Measurements from ENCODE around the gene PLK2. TPM values are rescaled to one million over a fixed set of nuclear protein-coding genes. Genes with fewer than 3 reads are reported as not detected.

Gene PLK2
- total RNA-seq, 2 donors from 2014 or later: 8.3 to 12.8 TPM

- no peaks in the 10 kb centered on the region for H3K9me3 Mint-ChIP-seq
- H3K4me1 Mint-ChIP-seq (ENCODE audit: low read depth): no peaks in the 10 kb centered on the region
- DNase-seq (no peak), ATAC-seq (replicated peaks in 1 of 2) (no peak)
- H3K4me3 Mint-ChIP-seq: no peak overlapping the region
- H3K36me3 Mint-ChIP-seq (ENCODE audit: insufficient read depth in 2 of 2): peaks cover 0 to 2% of the 10 kb centered on the region in 2 donors
- no peaks in the 10 kb centered on the region for H3K27me3 Mint-ChIP-seq (ENCODE audit: low read depth)
- H3K27ac Mint-ChIP-seq: no peak overlapping the region
Observed at GRCh38 chr5:58451732-58452565, 7.9 kb downstream of the PLK2 start.

DNA sequence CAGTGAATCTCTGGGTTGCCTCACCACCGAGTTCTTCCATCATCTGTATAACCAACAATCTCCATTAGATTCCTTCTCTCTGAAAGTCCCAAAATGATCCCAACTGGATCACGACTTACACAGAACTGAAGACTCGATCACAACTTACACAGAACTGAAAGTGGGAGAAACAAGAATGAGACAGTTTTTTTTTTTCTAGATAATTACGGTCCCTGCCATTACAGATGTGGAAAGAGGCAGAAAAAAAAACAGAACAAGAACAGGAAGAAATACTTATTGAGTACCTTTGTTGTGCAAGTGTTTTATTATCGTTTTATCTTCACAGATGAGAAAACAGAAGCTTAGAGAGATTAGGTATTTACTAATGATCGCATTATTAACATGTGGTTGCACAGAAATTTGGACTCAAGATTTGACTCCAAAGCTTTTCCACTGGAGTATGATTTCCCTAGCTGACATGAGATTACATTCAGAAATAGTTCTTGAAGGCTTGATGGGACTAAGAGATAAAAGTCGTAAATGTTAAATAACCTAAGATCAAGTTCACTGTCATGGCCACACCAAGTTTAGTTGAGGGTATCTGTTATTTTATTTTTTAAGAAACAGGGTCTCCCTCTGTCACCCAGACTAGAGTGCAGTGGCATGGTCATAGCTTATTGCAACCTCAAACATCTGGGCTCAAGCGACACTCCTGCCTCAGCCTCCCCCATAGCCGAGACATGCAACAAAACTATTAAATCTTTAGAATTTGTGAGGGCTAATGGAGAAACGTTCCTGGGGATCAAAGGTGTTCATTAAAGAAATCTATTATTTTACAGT lies 8.9 kb downstream of the PLK2 start:
- no peak for DNase-seq
- Mint-ChIP-seq H3K36me3 (ENCODE audit: insufficient read depth in 2 of 2) (peaks cover 0 to 1% of the 10 kb centered on the region in 2 donors), H3K27ac (no peak overlapping the region), H3K27me3 (ENCODE audit: low read depth) (no peaks in the 10 kb centered on the region), H3K9me3 (peaks cover 0 to 1% of the 10 kb centered on the region in 2 donors), H3K4me1 (ENCODE audit: low read depth) (no peaks in the 10 kb centered on the region), H3K4me3 (no peak overlapping the region)
- ATAC-seq (replicated peaks in 1 of 2): no peak

- H3K9me3 Mint-ChIP-seq: peaks cover 0 to 1% of the 10 kb centered on the region in 2 donors
- H3K27ac Mint-ChIP-seq: no peak overlapping the region
- DNase-seq (no peak), ATAC-seq (replicated peaks in 1 of 2) (no peak)
- no peaks in the 10 kb centered on the region for H3K36me3 Mint-ChIP-seq (ENCODE audit: insufficient read depth in 2 of 2)
- H3K27me3 Mint-ChIP-seq (ENCODE audit: low read depth): no peaks in the 10 kb centered on the region
- no peaks in the 10 kb centered on the region for H3K4me1 Mint-ChIP-seq (ENCODE audit: low read depth)
- no peak overlapping the region for H3K4me3 Mint-ChIP-seq
Observed at GRCh38 chr5:58450018-58450417, 9.9 kb downstream of the PLK2 start.

- DNase-seq: no peak
- H3K9me3 Mint-ChIP-seq: peaks cover 0 to 1% of the 10 kb centered on the region in 2 donors
- no peak overlapping the region for H3K27ac Mint-ChIP-seq
- H3K27me3 Mint-ChIP-seq (ENCODE audit: low read depth): no peaks in the 10 kb centered on the region
- no peaks in the 10 kb centered on the region for H3K4me1 Mint-ChIP-seq (ENCODE audit: low read depth)
- ATAC-seq (replicated peaks in 1 of 2): no peak
- H3K4me3 Mint-ChIP-seq: no peak overlapping the region
- no peaks in the 10 kb centered on the region for H3K36me3 Mint-ChIP-seq (ENCODE audit: insufficient read depth in 2 of 2)
Observed at GRCh38 chr5:58447226-58447625, 12.7 kb downstream of the PLK2 start.

DNA sequence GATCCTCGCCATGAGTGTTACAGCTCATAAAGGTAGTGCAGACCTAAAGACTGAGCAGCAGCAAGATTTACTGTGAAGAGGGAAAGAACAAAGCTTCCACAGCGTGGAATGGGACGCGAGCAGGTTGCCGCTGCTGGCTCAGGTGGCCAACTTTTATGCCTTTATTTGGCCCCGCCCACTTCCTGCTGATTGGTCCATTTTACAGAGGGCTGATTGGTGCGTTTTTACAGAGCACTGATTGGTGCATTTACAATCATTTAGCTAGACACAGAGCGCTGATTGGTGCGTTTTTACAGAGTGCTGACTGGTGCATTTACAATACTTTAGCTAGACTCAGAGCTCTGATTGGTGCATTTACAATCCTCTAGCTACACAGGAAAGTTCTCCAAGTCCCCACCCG lies 13.9 kb downstream of the PLK2 start:
- Mint-ChIP-seq H3K4me3 (no peak overlapping the region), H3K9me3 (peaks cover 0 to 1% of the 10 kb centered on the region in 2 donors), H3K4me1 (ENCODE audit: low read depth) (no peaks in the 10 kb centered on the region), H3K36me3 (ENCODE audit: insufficient read depth in 2 of 2) (no peaks in the 10 kb centered on the region), H3K27ac (no peak overlapping the region), H3K27me3 (ENCODE audit: low read depth) (no peaks in the 10 kb centered on the region)
- ATAC-seq (replicated peaks in 1 of 2): no peak
- no peak for DNase-seq

GRCh38 chr5:58444805-58445204 lies 15.1 kb downstream of the PLK2 start:
- Mint-ChIP-seq H3K9me3 (peaks cover 0 to 1% of the 10 kb centered on the region in 2 donors), H3K4me1 (ENCODE audit: low read depth) (no peaks in the 10 kb centered on the region), H3K36me3 (ENCODE audit: insufficient read depth in 2 of 2) (no peaks in the 10 kb centered on the region), H3K27ac (no peak overlapping the region), H3K4me3 (no peak overlapping the region), H3K27me3 (ENCODE audit: low read depth) (no peaks in the 10 kb centered on the region)
- DNase-seq (no peak), ATAC-seq (replicated peaks in 1 of 2) (no peak)

DNA sequence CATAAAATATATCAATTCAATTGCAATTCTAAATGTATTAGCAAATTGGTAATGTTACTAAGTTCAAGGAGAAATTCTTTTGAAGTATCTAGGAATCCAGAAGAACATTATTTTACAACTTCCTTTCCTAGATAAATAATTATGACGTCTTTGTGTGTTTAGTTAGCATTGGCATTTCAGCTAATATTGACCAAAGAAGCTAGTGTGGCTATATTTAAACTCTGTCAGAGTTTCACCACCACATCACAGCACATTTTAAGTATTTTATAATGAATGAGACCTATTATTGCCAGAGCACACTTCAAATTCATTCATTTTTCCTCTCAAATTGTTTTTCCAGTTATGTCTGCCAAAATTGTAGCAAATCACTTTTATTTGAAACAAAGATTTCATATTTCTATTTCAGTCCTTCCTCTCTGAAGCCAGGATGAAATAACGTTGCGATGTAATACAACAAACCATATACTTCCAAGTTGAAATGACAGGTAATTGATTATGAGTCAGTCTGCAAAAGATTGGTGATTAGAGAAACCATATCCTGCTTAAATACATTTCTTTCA lies 18.9 kb downstream of the PLK2 start:
- no peak for DNase-seq
- H3K4me1 Mint-ChIP-seq (ENCODE audit: low read depth): no peaks in the 10 kb centered on the region
- H3K27ac Mint-ChIP-seq: no peak overlapping the region
- H3K9me3 Mint-ChIP-seq: no peaks in the 10 kb centered on the region
- H3K36me3 Mint-ChIP-seq (ENCODE audit: insufficient read depth in 2 of 2): no peaks in the 10 kb centered on the region
- H3K4me3 Mint-ChIP-seq: no peak overlapping the region
- ATAC-seq (replicated peaks in 1 of 2): no peak
- no peaks in the 10 kb centered on the region for H3K27me3 Mint-ChIP-seq (ENCODE audit: low read depth)

DNA sequence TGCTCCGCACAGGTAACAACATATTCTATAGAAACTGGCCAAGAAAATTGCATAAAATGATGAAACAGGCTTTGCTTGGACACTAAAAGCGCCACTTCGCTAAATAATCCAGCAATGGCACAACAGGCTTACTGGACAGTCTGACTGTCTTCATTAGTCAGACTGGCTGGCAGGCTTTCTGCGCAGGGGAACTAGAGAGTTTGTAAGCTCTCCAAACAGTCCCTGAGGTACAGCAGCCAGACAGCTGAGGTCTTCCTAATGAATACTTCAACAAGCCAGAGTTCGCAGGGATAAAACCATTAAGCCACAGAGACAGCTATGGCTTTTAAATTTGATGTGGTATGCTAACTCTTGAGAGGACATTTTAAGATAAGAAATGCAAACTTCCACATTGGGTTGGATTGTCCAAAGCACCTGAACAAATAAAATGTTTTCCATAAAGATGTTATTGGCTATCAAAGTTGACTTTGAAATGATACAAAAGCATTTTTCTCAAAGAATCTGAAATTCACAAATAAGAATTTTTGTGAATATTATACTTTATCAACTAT lies 20.7 kb downstream of the PLK2 start:
- Mint-ChIP-seq H3K27ac (no peak overlapping the region), H3K36me3 (ENCODE audit: insufficient read depth in 2 of 2) (no peaks in the 10 kb centered on the region), H3K4me1 (ENCODE audit: low read depth) (peaks cover 5% of the 10 kb centered on the region), H3K9me3 (no peaks in the 10 kb centered on the region), H3K4me3 (no peak overlapping the region), H3K27me3 (ENCODE audit: low read depth) (no peaks in the 10 kb centered on the region)
- no peak for DNase-seq
- no peak for ATAC-seq (replicated peaks in 1 of 2)

DNA sequence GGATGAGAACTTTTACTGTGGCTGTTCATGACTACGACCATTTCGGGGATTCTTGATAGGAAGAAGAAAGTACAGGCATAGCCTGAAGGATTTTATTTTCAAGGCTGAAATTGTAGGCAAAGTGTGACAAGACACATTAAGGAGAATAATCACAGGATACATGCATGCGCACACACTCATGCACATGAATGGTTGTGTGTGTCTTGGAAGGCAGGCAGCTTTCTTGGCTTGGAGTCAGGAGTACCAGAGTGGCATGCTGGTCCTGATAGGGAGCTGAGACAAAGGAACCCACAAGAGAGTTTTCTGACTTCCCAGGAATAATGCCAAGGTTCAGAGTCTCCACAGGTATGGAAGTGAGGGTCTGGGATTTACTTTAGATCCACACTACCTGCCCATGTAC lies 22.2 kb downstream of the PLK2 start:
- Mint-ChIP-seq H3K27me3 (ENCODE audit: low read depth) (no peaks in the 10 kb centered on the region), H3K4me3 (no peak overlapping the region), H3K9me3 (no peaks in the 10 kb centered on the region), H3K27ac (no peak overlapping the region), H3K36me3 (ENCODE audit: insufficient read depth in 2 of 2) (no peaks in the 10 kb centered on the region), H3K4me1 (ENCODE audit: low read depth) (peaks cover 5% of the 10 kb centered on the region)
- no peak for ATAC-seq (replicated peaks in 1 of 2)
- no peak for DNase-seq

- DNase-seq: no peak
- no peak overlapping the region for H3K27ac Mint-ChIP-seq
- H3K4me1 Mint-ChIP-seq (ENCODE audit: low read depth): peaks cover 5% of the 10 kb centered on the region
- no peak overlapping the region for H3K4me3 Mint-ChIP-seq
- no peaks in the 10 kb centered on the region for H3K27me3 Mint-ChIP-seq (ENCODE audit: low read depth)
- no peak for ATAC-seq (replicated peaks in 1 of 2)
- H3K9me3 Mint-ChIP-seq: no peaks in the 10 kb centered on the region
- H3K36me3 Mint-ChIP-seq (ENCODE audit: insufficient read depth in 2 of 2): no peaks in the 10 kb centered on the region
Observed at GRCh38 chr5:58431832-58432231, 28.1 kb downstream of the PLK2 start.

GRCh38 chr5:58412932-58413331 lies 47.0 kb downstream of the PLK2 start:
- ATAC-seq (replicated peaks in 1 of 2) (no peak), DNase-seq (no peak)
- no peak overlapping the region for H3K4me3 Mint-ChIP-seq
- H3K36me3 Mint-ChIP-seq (ENCODE audit: insufficient read depth in 2 of 2): no peaks in the 10 kb centered on the region
- no peak overlapping the region for H3K27ac Mint-ChIP-seq
- H3K27me3 Mint-ChIP-seq (ENCODE audit: low read depth): no peaks in the 10 kb centered on the region
- no peaks in the 10 kb centered on the region for H3K4me1 Mint-ChIP-seq (ENCODE audit: low read depth)
- no peaks in the 10 kb centered on the region for H3K9me3 Mint-ChIP-seq

DNA sequence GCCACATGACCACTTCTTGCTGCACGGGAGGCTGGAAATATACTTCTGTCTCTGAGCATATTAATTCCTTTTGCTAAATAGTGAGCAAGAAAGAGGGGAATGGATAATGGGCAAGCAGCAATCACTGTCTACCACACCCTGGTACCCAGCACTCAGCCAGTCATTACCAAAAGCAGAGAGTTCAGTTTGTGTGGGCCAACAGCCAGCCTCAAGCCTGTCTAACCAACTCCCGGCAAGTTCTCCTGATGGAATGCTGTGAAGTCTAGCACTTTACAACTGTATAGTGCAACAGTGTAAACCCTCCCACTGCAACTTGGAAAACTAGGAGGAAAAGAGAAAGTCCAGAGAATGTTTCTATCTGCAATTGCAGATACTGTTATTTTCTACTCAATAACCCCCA lies 47.8 kb downstream of the PLK2 start:
- Mint-ChIP-seq H3K4me1 (ENCODE audit: low read depth) (no peaks in the 10 kb centered on the region), H3K4me3 (no peak overlapping the region), H3K9me3 (no peaks in the 10 kb centered on the region), H3K36me3 (ENCODE audit: insufficient read depth in 2 of 2) (no peaks in the 10 kb centered on the region), H3K27ac (no peak overlapping the region), H3K27me3 (ENCODE audit: low read depth) (no peaks in the 10 kb centered on the region)
- DNase-seq: no peak
- ATAC-seq (replicated peaks in 1 of 2): no peak

GRCh38 chr5:58411372-58411771 lies 48.5 kb downstream of the PLK2 start:
- Mint-ChIP-seq H3K27me3 (ENCODE audit: low read depth) (no peaks in the 10 kb centered on the region), H3K27ac (no peak overlapping the region), H3K9me3 (no peaks in the 10 kb centered on the region), H3K4me3 (no peak overlapping the region), H3K36me3 (ENCODE audit: insufficient read depth in 2 of 2) (no peaks in the 10 kb centered on the region), H3K4me1 (ENCODE audit: low read depth) (no peaks in the 10 kb centered on the region)
- DNase-seq (no peak), ATAC-seq (replicated peaks in 1 of 2) (no peak)

All from activated T-cell treated with anti-CD3 and anti-CD28 coated beads, Interleukin-2, amount 50 U/mL, for 72 hours (primary cell).